KBM-7 (cell line): ENCODE measurements around the gene NR4A3.
"Not testable (repeated sequence)": the region's sequence is repeated elsewhere in the genome, so short reads cannot be mapped to it uniquely, and the experiment has no call there.

Experiments used
- DNase-seq: peaks from one replicate; pipeline ENCODE4 v3.0.0-alpha.2; 2015
- in situ Hi-C: fragments of 300-500 bp; cut with MboI; formaldehyde crosslinking; loops from 2 replicates; pipeline ENCODE4 v1.14.3; 2020; ENCODE audit warnings: low sequenced_read_pairs, low pct_unique_long_range_greater_than_20kb, mixed read lengths

The NR4A3 gene

GRCh38 chr9:99821396-99822108 is at the start of gene NR4A3:
Gene NR4A3 (plus strand): TSS chr9:99821885. CDS start chr9:99828043, 6,158 bp downstream.
- peak; percentile 97 for DNase-seq
- in situ Hi-C loops: no loop called here

DNA sequence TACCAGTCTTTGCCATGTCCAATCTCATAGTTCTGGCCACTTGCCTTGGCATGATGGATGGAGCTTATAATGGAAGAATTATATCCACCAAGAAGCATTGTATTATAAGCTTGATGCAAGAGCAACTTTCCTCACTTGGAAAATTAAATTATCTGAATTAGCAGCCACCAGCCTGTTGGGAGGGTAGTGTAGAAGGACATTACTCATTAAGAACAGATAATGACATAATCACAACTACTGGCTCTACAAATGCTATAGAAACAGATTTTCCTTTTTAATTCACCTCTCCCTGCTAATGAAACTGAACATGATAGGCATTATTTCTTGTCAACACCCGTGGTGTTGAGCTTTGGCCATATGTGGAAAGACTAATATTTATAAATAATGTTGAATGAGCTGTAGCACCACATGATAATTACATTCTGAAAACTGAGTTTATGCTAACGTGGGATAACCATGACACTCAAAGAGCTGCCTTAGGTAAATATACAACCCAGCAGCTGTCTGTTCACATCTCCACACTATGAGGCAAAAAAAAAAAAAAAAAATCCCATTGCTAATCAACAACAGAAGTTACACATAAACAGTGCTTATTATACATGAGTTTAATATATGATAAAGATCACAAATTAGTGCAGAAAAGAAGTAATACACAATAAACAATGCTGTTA is 48.1 kb upstream of the NR4A3 start:
- in situ Hi-C loops: no loop called here
- no peak for DNase-seq

DNA sequence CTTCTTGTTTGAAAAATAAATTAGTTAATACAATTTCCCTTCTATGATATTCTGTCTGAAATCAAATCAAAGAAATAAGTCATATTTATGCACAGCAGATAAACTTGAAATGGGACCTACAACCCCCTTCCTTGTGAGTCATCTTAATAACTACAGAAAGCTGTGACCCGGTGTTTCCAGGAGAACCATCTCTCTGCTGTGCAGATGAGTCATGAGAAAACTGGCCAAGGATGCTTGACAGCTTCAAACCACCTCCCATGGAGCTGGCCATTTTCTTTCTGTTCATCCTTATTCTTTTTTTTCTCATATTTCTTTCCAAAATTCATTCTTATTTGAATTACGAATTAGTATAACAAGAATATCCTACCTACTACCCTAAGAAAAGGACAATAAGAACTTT is 43.4 kb upstream of the NR4A3 start:
- DNase-seq: no peak
- in situ Hi-C loops: no loop called here

DNA sequence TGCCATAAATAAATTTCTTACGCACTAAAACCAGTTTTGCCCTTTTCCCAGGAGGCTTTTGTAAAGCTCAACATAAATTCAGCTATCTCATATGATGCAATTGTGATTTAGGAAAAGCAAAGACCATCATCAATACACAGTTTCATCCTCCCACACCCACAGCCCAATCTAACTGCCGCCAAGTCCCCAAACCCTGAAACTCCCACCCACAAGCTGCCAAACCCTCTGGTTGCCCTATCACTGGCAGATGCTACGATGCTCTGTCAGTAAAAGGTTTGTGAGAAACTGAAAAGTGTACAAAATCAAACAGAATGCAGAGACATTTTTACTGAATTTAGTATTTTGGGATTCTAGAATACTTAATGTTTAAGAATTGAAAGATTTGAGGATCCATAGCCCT is 42.8 kb upstream of the NR4A3 start:
- in situ Hi-C loops: no loop called here
- no peak for DNase-seq

DNA sequence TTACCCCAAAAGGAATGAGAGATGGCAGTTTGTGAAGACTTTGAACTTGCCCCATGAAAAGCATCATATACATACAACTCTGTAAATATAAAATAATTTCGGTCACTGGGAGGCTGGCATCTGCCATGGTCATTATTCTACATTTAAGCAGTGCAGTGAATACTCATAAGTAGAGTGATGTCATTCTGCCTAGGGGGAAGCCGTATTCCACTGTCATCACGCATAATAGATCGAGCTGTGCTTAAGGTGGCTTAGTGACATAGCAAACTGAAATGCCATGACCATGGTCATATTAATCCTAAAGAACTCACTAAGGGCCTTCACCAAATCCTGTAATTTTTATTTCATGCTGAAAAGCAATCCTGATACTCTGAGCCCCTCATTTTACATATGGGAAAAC is 42.4 kb upstream of the NR4A3 start:
- DNase-seq: no peak
- in situ Hi-C loops: no loop called here

DNA sequence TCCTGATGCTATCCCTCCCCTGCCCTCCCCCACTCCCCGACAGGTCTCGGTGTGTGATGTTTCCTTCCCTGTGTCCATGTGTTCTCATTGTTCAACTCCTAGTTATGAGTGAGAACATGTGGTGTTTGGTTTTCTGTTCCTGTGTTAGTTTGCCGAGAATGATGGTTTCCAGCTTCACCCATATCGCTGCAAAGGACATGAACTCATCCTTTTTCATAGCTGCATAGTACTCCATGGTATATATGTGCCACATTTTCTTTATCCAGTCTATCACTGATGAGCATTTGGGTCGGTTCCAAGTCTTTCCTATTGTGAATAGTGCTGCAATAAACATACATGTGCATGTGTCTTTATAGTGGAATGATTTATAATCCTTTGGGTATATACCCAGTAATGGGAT is 39.3 kb upstream of the NR4A3 start:
- DNase-seq, in situ Hi-C loops: not testable (repeated sequence)

GRCh38 chr9:99782962-99783718 is 38.5 kb upstream of the NR4A3 start:
- in situ Hi-C loops: no loop called here
- DNase-seq: peak; percentile 18

DNA sequence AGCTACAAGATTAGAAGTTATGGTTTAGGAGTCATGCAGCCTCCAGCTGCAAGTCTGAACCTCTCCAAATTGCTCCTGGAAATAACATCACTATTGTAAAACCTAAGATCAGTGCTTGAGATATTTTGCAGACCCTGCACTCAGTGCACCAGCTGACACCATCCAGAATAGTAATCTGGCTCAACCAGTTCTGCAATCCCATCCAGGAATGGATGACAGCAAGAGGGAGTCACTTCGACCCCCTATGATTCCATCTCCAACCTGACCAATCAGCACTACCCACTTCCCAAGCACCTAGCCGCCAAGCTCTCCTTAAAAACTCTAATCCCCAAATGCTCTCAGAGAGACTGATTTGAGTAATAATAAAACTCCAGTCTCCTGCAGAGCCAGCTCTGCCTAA is 37.9 kb upstream of the NR4A3 start:
- no peak for DNase-seq
- in situ Hi-C loops: no loop called here

DNA sequence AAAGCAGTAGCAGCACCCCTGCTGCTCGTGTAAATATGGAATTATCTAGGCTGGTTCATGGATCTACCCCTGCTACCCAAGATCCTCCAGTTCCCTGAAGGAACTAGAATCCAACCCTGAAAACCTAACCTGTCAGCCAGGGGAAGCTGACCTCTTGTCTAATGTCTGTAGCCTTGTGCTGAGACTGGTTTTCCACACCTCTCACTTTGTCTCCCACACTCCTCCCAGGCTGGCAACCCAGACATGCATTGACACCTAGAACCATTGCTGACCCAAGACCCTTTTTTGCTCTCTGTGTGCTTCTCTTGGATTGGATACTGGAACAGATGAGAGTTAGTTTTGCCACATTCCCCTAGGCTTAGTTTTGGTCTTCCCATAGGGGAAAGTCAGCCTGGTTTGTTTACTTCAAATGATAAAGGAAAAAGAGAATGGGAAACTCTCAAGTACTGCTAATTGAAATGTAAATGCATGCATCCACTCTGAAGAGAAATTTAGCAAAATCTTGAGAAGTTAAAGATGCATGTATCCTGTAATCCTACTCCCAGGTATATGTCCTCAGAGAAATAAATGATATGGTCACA is 36.6 kb upstream of the NR4A3 start:
- DNase-seq: no peak
- in situ Hi-C loops: no loop called here

DNA sequence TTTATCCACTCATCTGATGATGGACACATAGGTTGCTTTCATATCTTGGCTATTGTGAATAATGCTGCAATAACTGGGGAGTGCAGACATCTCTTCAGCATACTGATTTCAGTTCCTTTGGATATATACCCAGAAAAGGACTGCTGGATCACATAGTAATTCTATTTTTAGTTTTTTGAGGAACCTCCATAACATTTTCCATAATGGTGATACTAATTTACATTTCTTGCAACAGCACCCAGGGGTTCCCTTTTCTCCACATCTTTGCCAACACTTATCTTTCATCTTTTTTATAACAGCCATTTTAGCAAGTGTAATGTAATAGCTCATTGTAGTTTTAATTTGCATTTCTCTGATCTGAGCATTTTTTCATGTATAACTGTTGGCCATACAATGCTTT is 34.1 kb upstream of the NR4A3 start:
- in situ Hi-C loops: no loop called here
- DNase-seq: no peak

- DNase-seq: no peak
- in situ Hi-C loops: no loop called here
Observed at GRCh38 chr9:99793528-99793927, 28.2 kb upstream of the NR4A3 start.

DNA sequence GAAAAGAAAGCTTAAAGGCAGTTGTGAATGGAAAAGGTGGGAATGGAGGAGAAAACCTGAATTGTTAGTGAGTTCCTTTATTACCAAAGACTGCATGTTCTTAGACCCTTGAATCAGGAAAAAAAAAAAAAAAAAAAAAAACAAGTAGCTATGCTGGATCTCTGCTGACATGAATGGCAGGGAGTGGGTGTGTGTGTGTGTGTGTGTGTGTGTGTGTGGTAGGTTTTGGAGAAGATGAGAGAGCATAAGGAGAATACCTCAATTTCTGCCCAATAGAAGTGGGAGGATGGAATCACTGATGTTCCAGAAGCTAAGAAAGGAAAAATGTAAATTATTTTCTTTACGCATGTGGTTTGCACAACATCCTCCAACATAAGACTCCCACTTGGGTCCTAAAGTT is 25.5 kb upstream of the NR4A3 start:
- no peak for DNase-seq
- in situ Hi-C loops: no loop called here

- DNase-seq: no peak
- in situ Hi-C loops: no loop called here
Observed at GRCh38 chr9:99801775-99802174, 19.9 kb upstream of the NR4A3 start.

DNA sequence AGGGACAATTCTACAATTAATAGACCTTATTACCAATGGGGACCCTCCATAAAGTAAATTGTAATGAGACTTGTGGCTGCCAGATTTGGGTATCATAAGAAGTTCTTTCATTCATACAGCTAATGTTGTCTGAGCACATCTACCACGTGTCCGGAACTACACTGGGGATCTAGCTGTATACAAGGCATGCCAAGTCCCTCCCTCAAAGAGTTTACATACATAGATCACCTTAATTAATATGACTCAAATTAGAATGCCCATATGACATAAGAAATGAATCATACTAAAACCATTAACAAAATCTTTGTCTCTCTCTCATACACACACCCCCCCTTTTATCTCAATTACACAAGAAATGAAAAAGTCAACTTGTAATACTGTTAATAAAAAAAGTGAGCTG is 18.0 kb upstream of the NR4A3 start:
- DNase-seq: no peak
- in situ Hi-C loops: no loop called here

DNA sequence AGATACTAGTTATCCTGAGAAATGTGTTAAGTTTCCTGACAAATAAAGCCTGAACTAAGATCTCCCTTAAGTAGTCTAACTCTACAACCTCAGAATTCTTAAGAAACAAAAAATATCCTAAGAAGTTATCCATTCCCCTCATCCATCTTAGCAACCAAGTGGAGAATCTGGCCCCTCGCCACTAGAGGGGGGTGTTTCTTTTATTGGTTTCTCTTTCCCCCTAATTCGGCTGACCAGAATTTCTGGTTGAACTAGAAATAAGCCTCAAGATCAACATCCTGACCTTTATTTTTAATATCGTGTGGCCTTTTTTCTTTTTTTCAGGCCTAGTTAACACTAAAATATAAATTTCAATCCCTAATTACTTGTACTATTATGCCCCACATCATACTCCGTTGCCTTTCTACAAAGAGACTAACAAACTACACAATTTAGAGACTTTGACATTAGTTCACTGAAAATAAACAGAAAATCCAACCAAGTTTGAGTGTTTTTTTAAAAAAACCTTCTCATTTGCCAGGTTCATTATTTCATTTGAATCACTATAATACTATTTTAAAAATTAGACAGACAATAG is 14.3 kb upstream of the NR4A3 start:
- in situ Hi-C loops: no loop called here
- DNase-seq: peak; percentile 81

DNA sequence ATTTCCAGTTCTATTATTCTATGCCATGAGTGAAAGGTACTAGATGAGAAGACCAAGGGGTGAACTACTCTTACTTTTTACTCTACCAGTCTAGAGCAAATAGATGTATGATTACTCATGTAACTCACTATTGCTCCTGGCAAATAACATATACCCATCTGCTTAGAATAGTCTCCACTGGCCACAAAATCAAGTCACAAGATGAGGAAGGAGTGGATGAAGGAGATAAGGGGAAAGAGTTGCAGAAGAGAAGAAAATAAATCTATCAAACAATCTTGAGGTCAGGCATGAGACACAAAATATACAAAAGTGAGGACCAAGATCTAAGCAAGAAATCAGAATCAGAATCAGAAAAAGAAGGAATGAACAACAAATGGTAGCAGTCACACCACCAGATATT is 13.7 kb upstream of the NR4A3 start:
- in situ Hi-C loops: no loop called here
- DNase-seq: no peak

DNA sequence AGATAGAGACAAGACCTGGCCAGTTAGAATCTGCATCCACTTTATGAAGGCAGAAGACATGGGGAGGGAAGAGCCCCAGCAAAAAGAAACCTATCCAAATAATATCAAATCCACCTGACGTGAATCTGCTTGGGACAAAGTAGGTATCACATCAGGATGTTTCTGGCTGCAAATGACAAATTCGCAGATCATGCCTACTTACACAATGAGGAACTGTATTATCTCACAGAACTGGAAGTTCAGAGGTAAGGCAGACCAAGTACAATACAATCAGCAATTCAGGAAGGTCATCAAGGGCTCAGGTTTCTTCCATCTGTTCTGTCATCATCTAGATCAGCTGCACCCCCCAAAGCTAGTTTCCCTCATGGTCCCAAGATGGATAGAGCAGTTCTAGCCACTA is 13.2 kb upstream of the NR4A3 start:
- in situ Hi-C loops: no loop called here
- no peak for DNase-seq

DNA sequence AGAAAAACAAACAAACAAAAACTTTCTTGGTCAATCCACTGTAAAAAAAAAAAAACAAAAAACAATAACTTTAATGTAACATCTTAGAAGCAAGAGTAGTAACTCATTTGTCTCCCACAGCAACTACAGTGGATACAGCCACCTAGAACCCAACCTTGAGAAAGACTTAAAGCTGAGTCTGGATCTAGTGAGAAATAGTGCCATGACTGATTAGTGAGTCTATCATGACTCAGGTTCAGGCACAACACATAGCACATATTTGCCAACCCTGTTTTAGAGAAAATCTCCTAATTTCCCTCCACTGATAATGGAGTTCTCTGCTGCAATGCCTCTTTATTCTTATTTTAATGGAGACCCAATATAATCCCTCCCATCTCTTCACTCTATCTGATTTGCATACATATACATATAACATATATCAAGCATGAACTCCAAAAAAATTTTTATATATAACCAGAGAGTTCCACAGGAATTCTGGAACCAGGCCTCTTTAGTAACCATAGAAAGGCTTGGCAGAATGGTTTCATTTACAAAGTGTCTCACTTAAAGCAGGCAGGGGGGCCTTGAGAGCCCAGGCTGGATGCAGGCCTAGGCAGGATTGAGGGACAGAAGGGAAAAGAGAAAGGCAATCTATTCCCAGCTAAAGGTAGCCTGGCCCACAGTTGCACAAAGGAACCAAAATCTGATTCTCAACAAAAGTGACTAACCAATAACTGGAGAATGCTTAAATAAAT is 11.9 kb upstream of the NR4A3 start:
- DNase-seq: no peak
- in situ Hi-C loops: no loop called here

GRCh38 chr9:99811172-99811571 is 10.5 kb upstream of the NR4A3 start:
- no peak for DNase-seq
- in situ Hi-C loops: no loop called here
